ENCODE measurements around the gene SLC1A7. TPM values are rescaled to one million over a fixed set of nuclear protein-coding genes. Genes with fewer than 3 reads are reported as not detected.

The SLC1A7 gene
- total RNA-seq, 2 experiments from 2014 or later = not detected

DNA sequence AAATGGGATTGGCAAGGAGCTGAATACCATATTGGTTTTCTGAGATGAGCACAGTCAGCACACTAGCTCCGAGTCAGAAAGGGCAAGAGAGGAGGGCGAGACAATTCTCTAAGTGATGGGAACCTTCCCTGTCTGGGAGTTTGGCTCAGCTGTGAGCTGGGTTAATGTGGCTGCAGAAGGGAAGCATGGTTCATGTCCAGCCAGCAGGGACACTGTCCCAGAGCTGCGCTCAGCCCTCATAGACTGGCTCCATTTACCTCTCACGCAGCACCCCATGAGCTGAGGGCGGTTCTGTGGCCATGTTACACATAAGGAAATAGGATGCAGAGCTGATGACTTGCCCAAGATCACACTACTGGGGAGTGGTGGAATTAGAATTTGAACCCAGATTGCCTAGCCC lies 38.5 kb upstream of the SLC1A7 start:
- H3K9me3 Mint-ChIP-seq (ENCODE audit: low read depth) = no peaks in the 10 kb centered on the region
- no peak overlapping the region for H3K27ac Mint-ChIP-seq
- H3K27me3 Mint-ChIP-seq = peaks cover 3% of the 10 kb centered on the region
- CTCF ChIA-PET = interaction anchor here (0.6 to 3.5 kb wide), 18 partner anchors 9 to 283 kb away, joined by 3 to 11 read pairs (median 4); no protein-coding TSS in a partner anchor
- ATAC-seq (no peak), DNase-seq (no peak)
- H3K36me3 Mint-ChIP-seq (ENCODE audit: low read depth) = no peaks in the 10 kb centered on the region
- POLR2A ChIA-PET = no interaction called here
- no peak overlapping the region for H3K4me3 Mint-ChIP-seq
- intact Hi-C loops (cut with DNase I, micrococcal nuclease) = loop anchor here in 1 of 2 experiments (5.0 to 10.0 kb wide), 2 partner anchors 116 to 274 kb away; partner anchors contain the start of gene PODN
- H3K4me1 Mint-ChIP-seq = no peaks in the 10 kb centered on the region

DNA sequence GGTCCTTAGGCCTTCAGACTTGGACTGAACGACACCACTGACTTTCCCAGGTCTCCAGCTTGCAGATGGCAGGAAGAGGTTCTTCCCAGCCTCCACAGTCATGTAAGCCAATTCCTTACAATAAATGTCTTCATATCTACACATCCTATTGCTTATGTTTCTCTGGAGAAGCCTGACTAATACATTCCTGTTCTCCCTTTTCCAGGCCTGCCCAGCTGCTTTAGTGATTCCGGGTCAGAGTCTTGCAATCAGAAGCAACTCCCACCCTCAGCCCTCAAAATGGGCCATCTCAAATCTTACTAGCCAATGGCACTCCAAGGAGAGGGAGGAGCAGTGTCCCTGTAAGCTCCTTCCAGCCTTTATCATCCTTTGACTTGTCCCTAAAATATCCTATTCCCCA lies 37.8 kb upstream of the SLC1A7 start:
- Mint-ChIP-seq H3K4me1 (no peaks in the 10 kb centered on the region), H3K27me3 (peaks cover 4% of the 10 kb centered on the region), H3K27ac (no peak overlapping the region), H3K4me3 (no peak overlapping the region), H3K36me3 (ENCODE audit: low read depth) (no peaks in the 10 kb centered on the region), H3K9me3 (ENCODE audit: low read depth) (no peaks in the 10 kb centered on the region)
- intact Hi-C loops (cut with DNase I, micrococcal nuclease) = loop anchor here in 1 of 2 experiments (5.0 to 10.0 kb wide), 2 partner anchors 115 to 273 kb away; partner anchors contain the start of gene PODN
- DNase-seq (no peak), ATAC-seq (no peak)
- POLR2A ChIA-PET = no interaction called here
- CTCF ChIA-PET = interaction anchor here (0.6 to 3.5 kb wide), 14 partner anchors 9 to 390 kb away, joined by 3 to 11 read pairs (median 4); no protein-coding TSS in a partner anchor

DNA sequence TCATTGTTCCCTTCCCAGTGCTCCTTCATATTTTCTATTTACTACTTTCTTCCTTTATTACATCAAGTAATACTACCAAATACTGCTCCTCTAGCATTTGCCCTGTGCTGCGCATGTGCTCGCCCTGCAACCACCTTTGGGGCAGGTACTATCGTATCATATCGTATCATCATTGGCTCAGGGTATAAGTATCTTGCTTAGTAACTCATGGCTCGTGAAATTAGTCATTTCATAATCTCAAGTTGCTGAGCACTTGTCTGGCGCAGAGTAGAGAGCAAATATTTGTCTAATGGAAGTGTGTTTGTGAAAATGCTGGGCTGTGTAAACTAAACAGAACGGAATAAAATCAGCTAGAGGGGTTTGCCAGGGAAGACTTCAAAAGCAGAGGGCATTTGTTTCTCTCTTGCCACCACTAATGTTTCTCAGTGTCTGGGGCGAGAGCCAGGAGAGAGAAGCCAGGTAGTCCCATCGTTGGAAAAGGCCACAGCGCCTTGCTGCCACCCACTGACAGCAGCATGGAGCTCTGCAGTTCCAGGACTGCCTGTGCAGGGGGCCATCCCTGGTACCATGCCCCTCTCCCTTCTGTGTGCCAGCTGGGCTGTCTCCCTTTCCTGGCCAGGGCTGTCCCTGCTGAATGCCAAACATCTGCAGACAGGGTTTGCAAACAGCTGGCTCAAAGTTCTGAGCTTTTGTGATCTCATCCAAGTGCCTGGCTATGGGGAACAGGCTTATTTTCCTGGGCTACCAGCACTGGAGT lies 34.2 kb upstream of the SLC1A7 start:
- POLR2A ChIA-PET = no interaction called here
- Mint-ChIP-seq H3K9me3 (ENCODE audit: low read depth) (no peaks in the 10 kb centered on the region), H3K27me3 (peaks cover 9% of the 10 kb centered on the region), H3K36me3 (ENCODE audit: low read depth) (no peaks in the 10 kb centered on the region), H3K27ac (no peak overlapping the region), H3K4me3 (no peak overlapping the region), H3K4me1 (no peaks in the 10 kb centered on the region)
- intact Hi-C loops (cut with DNase I, micrococcal nuclease) = no loop called here
- CTCF ChIA-PET = interaction anchor here (0.6 to 1.1 kb wide), 3 partner anchors 10 to 272 kb away, joined by 3 to 5 read pairs (median 4); no protein-coding TSS in a partner anchor
- DNase-seq (no peak), ATAC-seq (no peak)

DNA sequence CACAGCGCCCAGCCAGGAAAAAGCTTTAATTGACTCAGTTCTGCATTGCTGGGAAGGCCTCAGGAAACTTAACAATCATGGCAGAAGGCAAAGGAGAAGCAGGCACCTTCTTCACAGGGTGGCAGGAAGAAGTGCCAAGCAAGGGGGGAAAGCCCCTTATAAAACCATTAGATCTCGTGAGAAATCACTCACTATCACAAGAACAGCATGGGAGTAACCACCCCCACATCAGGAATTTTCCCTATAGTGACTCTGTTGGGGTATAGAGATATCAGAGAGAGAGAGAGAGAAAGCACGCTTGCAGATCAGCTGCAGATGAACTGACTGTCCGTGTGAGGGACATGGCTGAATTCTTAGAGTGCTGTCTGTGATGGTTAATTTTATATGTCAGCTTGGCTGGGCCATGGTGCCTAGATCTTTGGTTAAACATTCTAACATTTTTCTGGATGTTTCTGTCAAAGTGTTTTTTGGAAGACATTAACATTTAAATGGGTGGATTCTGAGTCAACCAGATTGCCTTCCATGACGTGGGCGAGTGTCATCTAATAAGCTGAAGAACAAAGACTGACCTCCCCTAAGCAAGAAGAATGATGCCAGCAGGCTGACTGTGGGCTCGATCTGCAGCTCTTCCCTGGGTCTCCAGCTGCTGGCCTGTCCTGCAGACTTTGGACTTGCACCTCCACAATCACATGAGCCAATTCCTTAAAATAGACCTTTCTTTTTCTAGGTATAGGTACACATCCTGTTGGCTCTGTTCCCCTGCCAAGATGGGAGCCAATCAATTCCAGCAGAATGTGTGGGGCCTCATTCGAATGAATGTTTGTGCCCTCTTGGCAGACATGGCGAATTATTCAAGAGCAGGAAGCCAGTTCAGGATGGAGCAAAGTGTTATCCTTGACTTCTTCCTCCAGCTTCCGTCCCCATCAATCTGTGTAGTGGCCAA lies 32.8 kb upstream of the SLC1A7 start:
- Mint-ChIP-seq H3K27me3 (peaks cover 6% of the 10 kb centered on the region), H3K9me3 (ENCODE audit: low read depth) (no peaks in the 10 kb centered on the region), H3K36me3 (ENCODE audit: low read depth) (no peaks in the 10 kb centered on the region), H3K4me3 (no peak overlapping the region), H3K27ac (no peak overlapping the region), H3K4me1 (no peaks in the 10 kb centered on the region)
- CTCF ChIA-PET = no interaction called here
- DNase-seq (no peak), ATAC-seq (no peak)
- POLR2A ChIA-PET = no interaction called here
- intact Hi-C loops (cut with DNase I, micrococcal nuclease) = no loop called here

DNA sequence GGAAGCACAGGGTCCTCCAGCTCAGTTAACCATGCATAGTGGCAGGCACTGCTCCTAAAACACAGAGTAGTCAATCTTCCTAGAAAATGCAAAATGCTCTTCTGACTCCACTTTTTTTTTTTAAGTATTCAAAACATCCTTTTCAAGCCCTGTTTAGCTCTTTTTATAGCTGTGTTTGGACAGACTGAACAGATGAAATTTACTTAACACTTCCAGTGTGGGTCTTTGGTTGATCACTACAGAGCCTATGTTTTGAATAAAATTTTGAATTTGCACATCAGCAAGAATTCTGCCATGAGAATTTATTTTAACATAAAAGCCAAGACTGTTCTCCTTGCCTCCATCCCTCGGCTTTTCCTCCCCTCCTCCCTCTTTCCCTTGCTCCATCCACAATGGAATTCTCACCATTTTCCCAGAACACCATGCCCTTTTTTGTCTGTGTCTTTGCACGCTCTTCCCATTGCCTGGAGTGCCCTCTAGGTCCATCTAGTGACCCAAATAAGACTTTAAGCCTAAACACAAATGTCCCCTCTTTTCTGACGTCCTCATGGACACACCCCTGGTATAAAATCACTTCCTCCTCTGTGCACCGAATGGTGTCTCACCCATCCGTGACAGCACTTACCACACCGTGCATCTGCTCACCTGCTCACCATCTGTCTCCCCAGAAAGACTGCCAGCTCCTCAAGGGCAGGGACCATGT lies 30.1 kb upstream of the SLC1A7 start:
- ChIA-PET POLR2A (interaction anchor here (0.6 kb wide), 1 partner anchor 704 kb away, joined by 4 read pairs; no protein-coding TSS in a partner anchor), CTCF (interaction anchor here (0.7 to 2.7 kb wide), 2 partner anchors 10 to 18 kb away, joined by 3 to 11 read pairs; no protein-coding TSS in a partner anchor)
- Mint-ChIP-seq H3K36me3 (ENCODE audit: low read depth) (no peaks in the 10 kb centered on the region), H3K4me1 (no peaks in the 10 kb centered on the region), H3K27ac (no peak overlapping the region), H3K9me3 (ENCODE audit: low read depth) (no peaks in the 10 kb centered on the region), H3K27me3 (peaks cover 6% of the 10 kb centered on the region), H3K4me3 (no peak overlapping the region)
- ATAC-seq (no peak), DNase-seq (no peak)
- intact Hi-C loops (cut with DNase I, micrococcal nuclease) = no loop called here

DNA sequence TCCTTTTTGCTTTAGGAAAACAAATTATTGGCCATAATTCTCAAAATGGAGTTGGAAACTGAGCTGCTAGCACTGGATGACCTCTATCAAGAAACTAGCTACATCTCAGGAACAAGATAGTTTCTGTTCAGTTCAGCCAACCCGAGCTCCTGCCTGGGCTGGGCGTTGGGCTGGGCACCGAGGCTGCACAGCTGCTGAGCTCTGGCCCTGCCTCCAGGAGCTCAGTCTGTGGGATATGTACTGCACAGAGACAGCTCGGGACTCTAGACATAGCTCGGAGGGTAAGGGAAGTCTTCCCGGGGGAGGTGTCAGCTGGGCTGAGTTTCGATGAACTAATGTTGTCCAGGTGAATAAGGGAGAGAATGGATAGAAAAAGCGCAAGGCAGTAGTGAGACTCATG lies 24.5 kb upstream of the SLC1A7 start:
- CTCF ChIA-PET = interaction anchor here (1.7 kb wide), 1 partner anchor 14 kb away, joined by 6 read pairs; no protein-coding TSS in a partner anchor
- intact Hi-C loops (cut with DNase I, micrococcal nuclease) = no loop called here
- POLR2A ChIA-PET = no interaction called here
- DNase-seq (no peak), ATAC-seq (no peak)
- H3K36me3 Mint-ChIP-seq (ENCODE audit: low read depth) = no peaks in the 10 kb centered on the region
- no peak overlapping the region for H3K27ac Mint-ChIP-seq
- H3K4me1 Mint-ChIP-seq = no peaks in the 10 kb centered on the region
- no peaks in the 10 kb centered on the region for H3K27me3 Mint-ChIP-seq
- no peak overlapping the region for H3K4me3 Mint-ChIP-seq
- no peaks in the 10 kb centered on the region for H3K9me3 Mint-ChIP-seq (ENCODE audit: low read depth)

DNA sequence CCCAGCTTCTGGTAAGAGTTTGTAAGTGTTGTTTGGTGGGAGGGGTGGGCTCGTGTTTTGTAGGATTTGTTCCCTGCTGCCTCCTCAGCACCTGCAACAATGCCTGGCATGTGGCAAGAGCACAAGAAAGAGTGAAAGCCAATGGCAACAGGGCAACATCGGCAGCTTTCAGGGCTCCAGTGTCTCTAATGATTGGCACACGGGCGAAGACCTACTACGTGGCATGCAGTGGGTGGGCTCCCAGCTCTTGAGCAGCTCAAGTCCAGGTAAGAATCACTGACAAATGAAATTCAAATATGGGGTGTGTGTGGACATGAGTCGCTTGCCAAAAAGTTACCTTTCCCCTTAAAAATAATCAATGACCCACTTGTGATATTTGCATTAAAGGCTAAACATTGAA lies 23.9 kb upstream of the SLC1A7 start:
- no peak for ATAC-seq
- intact Hi-C loops (cut with DNase I, micrococcal nuclease) = no loop called here
- Mint-ChIP-seq H3K27ac (no peak overlapping the region), H3K4me1 (no peaks in the 10 kb centered on the region), H3K9me3 (ENCODE audit: low read depth) (no peaks in the 10 kb centered on the region), H3K27me3 (no peaks in the 10 kb centered on the region), H3K36me3 (ENCODE audit: low read depth) (no peaks in the 10 kb centered on the region), H3K4me3 (no peak overlapping the region)
- CTCF ChIA-PET = interaction anchor here (1.7 kb wide), 1 partner anchor 14 kb away, joined by 6 read pairs; no protein-coding TSS in a partner anchor
- POLR2A ChIA-PET = no interaction called here
- DNase-seq = no peak

DNA sequence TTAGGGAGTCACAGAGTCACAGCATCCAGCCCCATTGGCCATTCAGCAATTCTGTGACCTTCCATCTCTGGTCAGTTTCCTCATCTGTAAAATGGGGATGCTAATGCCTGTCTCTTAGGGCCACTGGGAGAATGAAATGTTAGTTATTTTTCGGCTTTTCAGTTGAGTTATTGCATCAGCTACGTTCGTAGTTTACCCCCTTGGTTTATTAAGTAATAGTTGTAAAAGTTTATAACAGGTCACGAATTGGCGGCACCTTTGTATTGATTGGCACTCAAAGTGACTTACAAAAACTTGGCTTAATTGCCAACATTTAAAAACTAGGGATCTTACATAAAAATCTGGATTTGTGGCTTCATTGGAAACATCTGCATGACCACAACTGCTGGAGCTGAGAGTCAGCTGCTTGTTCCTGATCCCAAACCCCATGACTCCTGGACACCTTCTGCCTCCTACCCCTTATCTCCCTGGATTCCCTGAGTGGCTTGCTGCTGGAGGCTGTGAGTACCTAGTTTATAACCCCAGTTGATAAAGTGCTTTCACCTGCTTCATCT lies 23.0 kb upstream of the SLC1A7 start:
- DNase-seq = no peak
- no peaks in the 10 kb centered on the region for H3K9me3 Mint-ChIP-seq (ENCODE audit: low read depth)
- H3K27ac Mint-ChIP-seq = no peak overlapping the region
- H3K4me3 Mint-ChIP-seq = no peak overlapping the region
- ATAC-seq = no peak
- no peaks in the 10 kb centered on the region for H3K27me3 Mint-ChIP-seq
- H3K36me3 Mint-ChIP-seq (ENCODE audit: low read depth) = no peaks in the 10 kb centered on the region
- ChIA-PET CTCF (no interaction called here), POLR2A (no interaction called here)
- intact Hi-C loops (cut with DNase I, micrococcal nuclease) = no loop called here
- H3K4me1 Mint-ChIP-seq = no peaks in the 10 kb centered on the region

DNA sequence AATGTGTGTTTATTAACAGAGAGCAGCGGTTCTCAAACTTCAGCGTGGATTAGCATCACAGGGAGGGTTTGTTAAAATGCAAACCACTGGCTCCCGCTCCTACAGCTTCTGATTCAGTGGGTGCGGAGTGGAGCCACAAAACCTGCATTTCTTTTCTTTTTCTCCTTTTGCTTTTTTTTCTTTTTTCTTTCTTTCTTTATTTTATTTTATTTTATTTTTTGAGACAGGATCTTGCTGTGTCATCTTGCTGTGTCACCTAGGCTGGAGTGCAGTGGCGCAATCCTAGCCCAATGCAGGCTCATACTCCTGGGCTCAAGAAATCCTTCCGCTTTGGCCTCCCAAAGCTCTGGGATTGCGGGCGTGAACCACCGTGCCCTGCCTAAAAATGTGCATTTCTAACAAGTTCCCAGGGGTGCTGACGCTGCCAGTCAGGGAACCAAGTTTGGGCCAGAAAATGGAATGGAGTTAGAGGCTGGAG lies 20.9 kb upstream of the SLC1A7 start:
- Mint-ChIP-seq H3K9me3 (ENCODE audit: low read depth) (no peaks in the 10 kb centered on the region), H3K27me3 (no peaks in the 10 kb centered on the region), H3K4me1 (no peaks in the 10 kb centered on the region), H3K27ac (no peak overlapping the region), H3K4me3 (no peak overlapping the region), H3K36me3 (ENCODE audit: low read depth) (no peaks in the 10 kb centered on the region)
- DNase-seq (no peak), ATAC-seq (no peak)
- POLR2A ChIA-PET = no interaction called here
- CTCF ChIA-PET = interaction anchor here (0.6 to 1.2 kb wide), 2 partner anchors 13 to 21 kb away, joined by 4 to 5 read pairs; no protein-coding TSS in a partner anchor
- intact Hi-C loops (cut with DNase I, micrococcal nuclease) = no loop called here

DNA sequence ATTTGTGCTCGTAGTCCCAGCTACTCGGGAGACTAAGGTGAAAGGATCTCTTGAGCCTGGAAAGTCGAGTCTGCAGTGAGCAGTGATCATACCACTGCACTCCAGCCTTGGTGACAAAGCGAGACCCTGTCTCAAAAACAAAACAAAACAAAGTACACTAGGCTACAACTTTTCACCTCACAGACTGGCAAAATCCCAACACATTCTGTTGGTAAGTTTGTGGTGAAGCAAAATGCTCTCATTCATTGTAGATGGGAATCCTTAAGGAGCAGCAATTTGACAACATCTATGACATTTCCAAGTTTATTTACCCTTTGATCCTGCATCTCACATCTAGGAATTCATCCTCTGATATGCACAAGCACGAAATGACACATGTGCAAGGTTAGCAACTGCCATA lies 20.2 kb upstream of the SLC1A7 start:
- ChIA-PET POLR2A (no interaction called here), CTCF (no interaction called here)
- intact Hi-C loops (cut with DNase I, micrococcal nuclease) = no loop called here
- Mint-ChIP-seq H3K27me3 (peaks cover 2% of the 10 kb centered on the region), H3K27ac (no peak overlapping the region), H3K9me3 (ENCODE audit: low read depth) (no peaks in the 10 kb centered on the region), H3K4me3 (no peak overlapping the region), H3K4me1 (no peaks in the 10 kb centered on the region), H3K36me3 (ENCODE audit: low read depth) (no peaks in the 10 kb centered on the region)
- ATAC-seq = no peak
- DNase-seq = no peak

DNA sequence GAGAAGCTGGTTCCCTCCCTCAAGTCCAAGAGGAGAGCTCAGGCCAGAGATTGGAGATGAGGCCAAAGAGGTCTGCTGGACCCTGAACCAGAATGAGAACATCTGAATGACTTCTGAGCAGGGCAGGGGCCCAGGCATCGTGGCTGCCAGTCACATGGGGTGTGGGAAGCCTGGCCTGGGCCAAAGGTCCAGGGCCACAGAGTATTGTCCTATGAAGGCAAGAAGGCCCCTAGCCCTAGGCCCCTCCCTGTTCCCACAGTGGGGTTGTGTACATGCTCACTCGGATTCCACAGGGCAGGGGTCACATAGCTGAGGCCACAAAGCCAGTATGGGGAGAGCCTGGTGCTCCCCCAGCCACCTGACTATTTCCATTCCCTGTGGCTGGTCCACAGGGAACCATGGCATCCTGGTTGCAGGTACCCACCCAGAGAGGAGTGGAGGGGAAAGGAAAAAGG lies 18.5 kb upstream of the SLC1A7 start:
- intact Hi-C loops (cut with DNase I, micrococcal nuclease) = no loop called here
- H3K36me3 Mint-ChIP-seq (ENCODE audit: low read depth) = no peaks in the 10 kb centered on the region
- POLR2A ChIA-PET = no interaction called here
- peaks cover 2% of the 10 kb centered on the region for H3K27me3 Mint-ChIP-seq
- H3K9me3 Mint-ChIP-seq (ENCODE audit: low read depth) = no peaks in the 10 kb centered on the region
- no peak for DNase-seq
- CTCF ChIA-PET = interaction anchor here (2.7 kb wide), 1 partner anchor 21 kb away, joined by 10 read pairs; no protein-coding TSS in a partner anchor
- no peak for ATAC-seq
- no peak overlapping the region for H3K4me3 Mint-ChIP-seq
- H3K4me1 Mint-ChIP-seq = no peaks in the 10 kb centered on the region
- no peak overlapping the region for H3K27ac Mint-ChIP-seq
